SK-N-SH treated with all-trans-retinoic acid at 6 μM for 48 hours (cell line): Measurements from ENCODE around the gene NAP1L4.

Experiments
- ATAC-seq: fragments of 200-7000 bp; cut with Tn5 transposase; 3 replicates; pipeline ENCODE4 v1.9.1; 2020; ENCODE audit warnings: mild to moderate bottlenecking, moderate library complexity
- ARNTL ChIP-seq: fragments of 450-650 bp; formaldehyde crosslinking; IDR thresholded peaks from 2 replicates; pipeline ENCODE4 v1.5.0; 2020; ENCODE audit warnings: low read depth, mild to moderate bottlenecking, moderate library complexity, borderline replicate concordance
- BACH2 ChIP-seq: fragments of 250-450 bp; sonication (Bioruptor Pico); IDR thresholded peaks from 2 replicates; pipeline ENCODE4 v1.9.0; 2021; ENCODE audit warnings: mild to moderate bottlenecking, borderline replicate concordance
- CSDC2 ChIP-seq: fragments of 250-450 bp; sonication (Bioruptor Pico); IDR thresholded peaks from 2 replicates; pipeline ENCODE4 v1.5.0; 2020; ENCODE audit warnings: mild to moderate bottlenecking, moderate library complexity
- CSRNP3 ChIP-seq: fragments of 250-450 bp; sonication (Bioruptor Pico); IDR thresholded peaks from 2 replicates; pipeline ENCODE4 v1.5.1; 2021; ENCODE audit warnings: mild to moderate bottlenecking, moderate library complexity
- ESRRG ChIP-seq: fragments of 250-450 bp; sonication (Bioruptor Pico); IDR thresholded peaks from 2 replicates; pipeline ENCODE4 v1.6.1; 2021; ENCODE audit warnings: mild to moderate bottlenecking
- GLIS3 ChIP-seq: fragments of 250-450 bp; sonication (Bioruptor Pico); IDR thresholded peaks from 2 replicates; pipeline ENCODE4 v1.5.0; 2020; ENCODE audit warnings: mild to moderate bottlenecking, moderate library complexity
- ISL1 ChIP-seq: fragments of 250-450 bp; sonication (Bioruptor Pico); IDR thresholded peaks from 2 replicates; pipeline ENCODE4 v2.1.2; 2022; ENCODE audit warnings: mild to moderate bottlenecking, moderate library complexity
- OSR1 ChIP-seq: fragments of 250-450 bp; sonication (Bioruptor Pico); IDR thresholded peaks from 2 replicates; pipeline ENCODE4 v1.8.0; 2022; ENCODE audit warnings: moderate library complexity, mild to moderate bottlenecking, inconsistent platforms
- PATZ1 ChIP-seq: fragments of 250-450 bp; sonication (Bioruptor Pico); IDR thresholded peaks from 2 replicates; pipeline ENCODE4 v1.8.0; 2020; ENCODE audit warnings: mild to moderate bottlenecking, moderate library complexity, borderline replicate concordance
- POU6F1 ChIP-seq: fragments of 250-450 bp; sonication (Bioruptor Pico); IDR thresholded peaks from 2 replicates; pipeline ENCODE4 v1.8.0; 2021; ENCODE audit warnings: low read depth, mild to moderate bottlenecking, moderate library complexity, borderline replicate concordance
- PPARA ChIP-seq: fragments of 250-450 bp; sonication (Bioruptor Pico); IDR thresholded peaks from 2 replicates; pipeline ENCODE4 v1.5.0; 2020; ENCODE audit warnings: mild to moderate bottlenecking, borderline replicate concordance
- SNAI2 ChIP-seq: fragments of 250-450 bp; sonication (Bioruptor Pico); IDR thresholded peaks from 2 replicates; pipeline ENCODE4 v1.5.0; 2020; ENCODE audit warnings: mild to moderate bottlenecking, moderate library complexity
- TCF4 ChIP-seq: fragments of 250-450 bp; sonication (Bioruptor Pico); IDR thresholded peaks from 2 replicates; pipeline ENCODE4 v1.8.0; 2021; ENCODE audit warnings: mild to moderate bottlenecking, moderate library complexity, borderline replicate concordance
- TOX ChIP-seq: fragments of 250-450 bp; sonication (Bioruptor Pico); IDR thresholded peaks from 2 replicates; pipeline ENCODE4 v1.8.0; 2021; ENCODE audit warnings: mild to moderate bottlenecking, moderate library complexity, borderline replicate concordance
- TSHZ2 ChIP-seq: fragments of 250-450 bp; sonication (Bioruptor Pico); IDR thresholded peaks from 2 replicates; pipeline ENCODE4 v1.5.0; 2020; ENCODE audit warnings: mild to moderate bottlenecking, moderate library complexity
- ZC3H10 ChIP-seq: fragments of 250-450 bp; sonication (Bioruptor Pico); IDR thresholded peaks from 2 replicates; pipeline ENCODE4 v1.5.1; 2021; ENCODE audit warnings: mild to moderate bottlenecking, moderate library complexity
- ZFP3 ChIP-seq: fragments of 250-450 bp; sonication (Bioruptor Pico); IDR thresholded peaks from 2 replicates; pipeline ENCODE4 v1.5.0; 2020; ENCODE audit warnings: mild to moderate bottlenecking, moderate library complexity
- ZFP30 ChIP-seq: fragments of 450-650 bp; formaldehyde crosslinking; IDR thresholded peaks from 2 replicates; pipeline ENCODE4 v1.5.0; 2022; ENCODE audit warnings: mild to moderate bottlenecking, moderate library complexity
- ZNF565 ChIP-seq: fragments of 450-650 bp; formaldehyde crosslinking; conservative IDR thresholded peaks from 2 replicates; pipeline ENCODE4 v1.5.0; 2020; ENCODE audit warnings: low read depth, mild to moderate bottlenecking, moderate library complexity
- ZNF70 ChIP-seq: fragments of 450-650 bp; formaldehyde crosslinking; IDR thresholded peaks from 2 replicates; pipeline ENCODE4 v1.5.0; 2020; ENCODE audit warnings: mild to moderate bottlenecking, moderate library complexity
- ZNF8 ChIP-seq: fragments of 450-650 bp; formaldehyde crosslinking; IDR thresholded peaks from 2 replicates; pipeline ENCODE4 v1.5.0; 2020; ENCODE audit warnings: mild to moderate bottlenecking, moderate library complexity

NAP1L4 gene

GRCh38 chr11:3020011-3020410 is 27.9 kb upstream of the NAP1L4 start:
- no peak for TF ChIP-seq GLIS3
- TF ChIP-seq ZC3H10 (CRISPR knock-in tag), result no peak
- no peak for TF ChIP-seq ZNF565 (CRISPR knock-in tag)
- no peak for TF ChIP-seq ARNTL (CRISPR knock-in tag)
- TF ChIP-seq CSDC2 (CRISPR knock-in tag), result no peak
- TF ChIP-seq ZFP3, result no peak
- TF ChIP-seq POU6F1 (CRISPR knock-in tag), result no peak
- no peak for TF ChIP-seq TOX (CRISPR knock-in tag)
- TF ChIP-seq PATZ1 (CRISPR knock-in tag), result no peak
- TF ChIP-seq, all 23 proteins: peak for 0
- ATAC-seq, result no peak

- TF ChIP-seq ZNF70 (no peak), ISL1 (no peak), GLIS3 (no peak), BACH2 (CRISPR knock-in tag) (no peak), ZFP30 (CRISPR knock-in tag) (no peak), ZC3H10 (CRISPR knock-in tag) (no peak), TCF4 (CRISPR knock-in tag) (no peak), PATZ1 (CRISPR knock-in tag) (no peak), SNAI2 (CRISPR knock-in tag) (no peak), POU6F1 (CRISPR knock-in tag) (no peak), ESRRG (CRISPR knock-in tag) (no peak), TSHZ2 (CRISPR knock-in tag) (no peak), CSRNP3 (no peak), CSDC2 (CRISPR knock-in tag) (no peak)
- no peak for ATAC-seq
These were observed 26.5 kb upstream of the NAP1L4 start for GRCh38 chr11:3018596-3018995.

GRCh38 chr11:3016861-3017260 is 24.7 kb upstream of the NAP1L4 start:
- peak; percentile 23; the same call in 1 of the 3 replicates for ATAC-seq
- TF ChIP-seq ZNF70 (no peak), PATZ1 (CRISPR knock-in tag) (no peak), PPARA (no peak), BACH2 (CRISPR knock-in tag) (no peak), OSR1 (CRISPR knock-in tag) (no peak), ZFP30 (CRISPR knock-in tag) (no peak), ZNF8 (CRISPR knock-in tag) (no peak), TSHZ2 (CRISPR knock-in tag) (no peak)
